Endothelial cell (in vitro differentiated cells): ENCODE data around the gene ATP2B2. TPM values are rescaled to one million over a fixed set of nuclear protein-coding genes. Genes with fewer than 3 reads are reported as not detected.
A peak's percentile ranks its signal among the peaks of the same experiment; 100 is the strongest.

Experiments
- DNase-seq: peaks from one replicate; pipeline ENCODE4 v3.0.0; 2021; ENCODE audit warnings: low spot score
- H3K27ac Mint-ChIP-seq: one replicate; pipeline ENCODE4 v1.8.0; 2021; ENCODE audit warnings: mixed read lengths, inconsistent platforms; ENCODE audit not compliant: unreplicated experiment
- H3K27me3 Mint-ChIP-seq: one replicate; pipeline ENCODE4 v1.8.0; 2021; ENCODE audit warnings: mild to moderate bottlenecking, moderate library complexity, mixed read lengths, inconsistent platforms; ENCODE audit not compliant: unreplicated experiment
- H3K36me3 Mint-ChIP-seq: one replicate; pipeline ENCODE4 v1.8.0; 2021; ENCODE audit warnings: mild to moderate bottlenecking, low read depth, mixed read lengths, inconsistent platforms; ENCODE audit not compliant: unreplicated experiment
- H3K4me1 Mint-ChIP-seq: one replicate; pipeline ENCODE4 v1.8.0; 2021; ENCODE audit warnings: mild to moderate bottlenecking, mixed read lengths, inconsistent platforms; ENCODE audit not compliant: unreplicated experiment
- H3K4me3 Mint-ChIP-seq: one replicate; pipeline ENCODE4 v1.8.0; 2021; ENCODE audit warnings: mild to moderate bottlenecking, mixed read lengths, inconsistent platforms; ENCODE audit not compliant: unreplicated experiment
- H3K9me3 Mint-ChIP-seq: one replicate; pipeline ENCODE4 v1.8.0; 2021; ENCODE audit warnings: mixed read lengths, inconsistent platforms; ENCODE audit not compliant: unreplicated experiment
- CTCF ChIP-seq: fragments of 200-600 bp; sonication (generic); IDR thresholded peaks from one replicate; pipeline ENCODE4 v1.5.0; 2021; ENCODE audit warnings: antibody characterized with exemption; ENCODE audit not compliant: unreplicated experiment
- total RNA-seq: library from RNA; stranded (reverse); fragmentation: NEBNext Ultra II Directional; extraction: Animal tissue kit (Norgen Biotek cat#: 25700); gene quantifications from one replicate; pipeline ENCODE4 v1.2.1, GENCODE V29; 2021; ENCODE audit not compliant: unreplicated experiment

The ATP2B2 gene
- total RNA-seq, 1 donor from 2014 or later = 1.7 TPM

- H3K4me1 Mint-ChIP-seq = no peaks in the 10 kb centered on the region
Observed at GRCh38 chr3:10376353-10376752, 129.0 kb downstream of the ATP2B2 start.

GRCh38 chr3:10375296-10376053 is 129.9 kb downstream of the ATP2B2 start:
- H3K4me1 Mint-ChIP-seq = no peaks in the 10 kb centered on the region
- TF ChIP-seq CTCF = no peak
- no peak for DNase-seq
- H3K4me3 Mint-ChIP-seq = no peak overlapping the region
- no peaks in the 10 kb centered on the region for H3K9me3 Mint-ChIP-seq
- peaks cover 8% of the 10 kb centered on the region for H3K27me3 Mint-ChIP-seq
- no peak overlapping the region for H3K27ac Mint-ChIP-seq
- no peaks in the 10 kb centered on the region for H3K36me3 Mint-ChIP-seq

More at GRCh38 chr3:10376353-10376752, 129.0 kb downstream of the ATP2B2 start:
- Mint-ChIP-seq H3K9me3 (no peaks in the 10 kb centered on the region), H3K27me3 (peaks cover 8% of the 10 kb centered on the region), H3K4me3 (peak overlapping the region; percentile 30), H3K36me3 (no peaks in the 10 kb centered on the region), H3K27ac (no peak overlapping the region)
- TF ChIP-seq CTCF = no peak
- DNase-seq = no peak

- no peak for TF ChIP-seq CTCF
- no peaks in the 10 kb centered on the region for H3K36me3 Mint-ChIP-seq
- no peak overlapping the region for H3K4me3 Mint-ChIP-seq
- peaks cover 6% of the 10 kb centered on the region for H3K27me3 Mint-ChIP-seq
- no peaks in the 10 kb centered on the region for H3K4me1 Mint-ChIP-seq
- no peaks in the 10 kb centered on the region for H3K9me3 Mint-ChIP-seq
- H3K27ac Mint-ChIP-seq = no peak overlapping the region
- DNase-seq = no peak
Observed at GRCh38 chr3:10374311-10374710, 131.1 kb downstream of the ATP2B2 start.

GRCh38 chr3:10373686-10374261 is 131.6 kb downstream of the ATP2B2 start:
- Mint-ChIP-seq H3K27ac (no peak overlapping the region), H3K4me3 (no peak overlapping the region), H3K9me3 (no peaks in the 10 kb centered on the region), H3K36me3 (no peaks in the 10 kb centered on the region), H3K27me3 (peaks cover 5% of the 10 kb centered on the region), H3K4me1 (no peaks in the 10 kb centered on the region)
- no peak for DNase-seq
- no peak for TF ChIP-seq CTCF

GRCh38 chr3:10371789-10372188 is 133.6 kb downstream of the ATP2B2 start:
- no peak for TF ChIP-seq CTCF
- no peak for DNase-seq
- Mint-ChIP-seq H3K4me1 (no peaks in the 10 kb centered on the region), H3K9me3 (no peaks in the 10 kb centered on the region), H3K27me3 (peaks cover 5% of the 10 kb centered on the region), H3K27ac (no peak overlapping the region), H3K4me3 (no peak overlapping the region), H3K36me3 (no peaks in the 10 kb centered on the region)
